Mucosa of rectum (tissue), 2 donors: ENCODE data around the gene MTMR10.

Source experiments
- H3K27ac ChIP-seq, 2 donors: one replicate each; pipeline ENCODE4 v1.7.0; 2013; ENCODE audit warnings: inconsistent platforms in 2 of 2, low read depth in 2 of 2, low read length in 2 of 2
- H3K27me3 ChIP-seq, 2 donors: one replicate each; pipeline ENCODE4 v1.7.0; 2013; ENCODE audit warnings: low read length in 2 of 2; ENCODE audit not compliant: control insufficient read depth in 2 of 2, insufficient read depth in 2 of 2
- H3K36me3 ChIP-seq, 2 donors: one replicate each; pipeline ENCODE4 v1.7.0; 2013; ENCODE audit warnings: low read length in 2 of 2; ENCODE audit not compliant: control insufficient read depth in 2 of 2, insufficient read depth in 2 of 2
- H3K4me1 ChIP-seq, 2 donors: one replicate each; pipeline ENCODE4 v1.7.0; 2013; ENCODE audit warnings: low read length in 2 of 2, mild to moderate bottlenecking in 1 of 2; ENCODE audit not compliant: control insufficient read depth in 2 of 2, insufficient read depth in 2 of 2
- H3K4me3 ChIP-seq, 2 donors: one replicate each; pipeline ENCODE4 v1.7.0; 2013; ENCODE audit warnings: low read length in 2 of 2
- H3K9ac ChIP-seq, 2 donors: one replicate each; pipeline ENCODE4 v1.7.0; 2013; ENCODE audit warnings: low read length in 2 of 2, low read depth in 1 of 2, mild to moderate bottlenecking in 1 of 2
- H3K9me3 ChIP-seq, 2 donors: one replicate each; pipeline ENCODE4 v1.7.0; 2013; ENCODE audit warnings: low read length in 2 of 2; ENCODE audit not compliant: control insufficient read depth in 2 of 2
- donor health status: healthy.
- donor health status: Normal muscosa, but diverticular disease.

Gene MTMR10

GRCh38 chr15:30963681-30964080, 27.7 kb downstream of the MTMR10 start:
- Histone ChIP-seq H3K4me3 (no peak overlapping the region), H3K27me3 (no peaks in the 10 kb centered on the region), H3K27ac (no peak overlapping the region), H3K9me3 (no peaks in the 10 kb centered on the region), H3K36me3 (peaks cover 23 to 47% of the 10 kb centered on the region in 2 donors), H3K4me1 (no peaks in the 10 kb centered on the region), H3K9ac (no peak overlapping the region)

GRCh38 chr15:30962659-30963058, 28.8 kb downstream of the MTMR10 start:
- no peaks in the 10 kb centered on the region for H3K4me1 ChIP-seq
- H3K36me3 ChIP-seq: peaks cover 30 to 56% of the 10 kb centered on the region in 2 donors
- H3K4me3 ChIP-seq: no peak overlapping the region
- no peak overlapping the region for H3K9ac ChIP-seq
- H3K27me3 ChIP-seq: no peaks in the 10 kb centered on the region
- no peak overlapping the region for H3K27ac ChIP-seq
- no peaks in the 10 kb centered on the region for H3K9me3 ChIP-seq

GRCh38 chr15:30962079-30962478, 29.3 kb downstream of the MTMR10 start:
- H3K9me3 ChIP-seq: no peaks in the 10 kb centered on the region
- H3K27me3 ChIP-seq: no peaks in the 10 kb centered on the region
- H3K36me3 ChIP-seq: peaks cover 32 to 59% of the 10 kb centered on the region in 2 donors
- no peak overlapping the region for H3K27ac ChIP-seq
- H3K4me3 ChIP-seq: no peak overlapping the region
- H3K9ac ChIP-seq: no peak overlapping the region
- no peaks in the 10 kb centered on the region for H3K4me1 ChIP-seq

- Histone ChIP-seq H3K4me3 (no peak overlapping the region), H3K9me3 (no peaks in the 10 kb centered on the region), H3K27me3 (no peaks in the 10 kb centered on the region), H3K9ac (no peak overlapping the region), H3K36me3 (peaks cover 41 to 76% of the 10 kb centered on the region in 2 donors), H3K4me1 (no peaks in the 10 kb centered on the region), H3K27ac (no peak overlapping the region)
Observed at GRCh38 chr15:30958219-30958618, 33.2 kb downstream of the MTMR10 start.

GRCh38 chr15:30956216-30957124, 35.0 kb downstream of the MTMR10 start:
- no peak overlapping the region for H3K27ac ChIP-seq
- H3K4me3 ChIP-seq: no peak overlapping the region
- H3K9ac ChIP-seq: no peak overlapping the region
- no peaks in the 10 kb centered on the region for H3K9me3 ChIP-seq
- H3K36me3 ChIP-seq: peaks cover 58 to 81% of the 10 kb centered on the region in 2 donors
- no peaks in the 10 kb centered on the region for H3K4me1 ChIP-seq
- H3K27me3 ChIP-seq: no peaks in the 10 kb centered on the region

GRCh38 chr15:30954674-30955073, 36.8 kb downstream of the MTMR10 start:
- no peaks in the 10 kb centered on the region for H3K4me1 ChIP-seq
- H3K9me3 ChIP-seq: no peaks in the 10 kb centered on the region
- H3K36me3 ChIP-seq: peaks cover 68 to 87% of the 10 kb centered on the region in 2 donors
- H3K4me3 ChIP-seq: no peak overlapping the region
- no peak overlapping the region for H3K9ac ChIP-seq
- no peak overlapping the region for H3K27ac ChIP-seq
- H3K27me3 ChIP-seq: no peaks in the 10 kb centered on the region

GRCh38 chr15:30953731-30954378, 37.6 kb downstream of the MTMR10 start:
- H3K27ac ChIP-seq: no peak overlapping the region
- H3K9me3 ChIP-seq: no peaks in the 10 kb centered on the region
- no peak overlapping the region for H3K9ac ChIP-seq
- peaks cover 69 to 86% of the 10 kb centered on the region in 2 donors for H3K36me3 ChIP-seq
- no peaks in the 10 kb centered on the region for H3K4me1 ChIP-seq
- H3K27me3 ChIP-seq: no peaks in the 10 kb centered on the region
- no peak overlapping the region for H3K4me3 ChIP-seq

GRCh38 chr15:30953183-30953582, 38.2 kb downstream of the MTMR10 start:
- no peak overlapping the region for H3K4me3 ChIP-seq
- H3K36me3 ChIP-seq: peaks cover 70 to 87% of the 10 kb centered on the region in 2 donors
- H3K4me1 ChIP-seq: no peaks in the 10 kb centered on the region
- H3K9ac ChIP-seq: no peak overlapping the region
- H3K27ac ChIP-seq: no peak overlapping the region
- no peaks in the 10 kb centered on the region for H3K27me3 ChIP-seq
- no peaks in the 10 kb centered on the region for H3K9me3 ChIP-seq

GRCh38 chr15:30943654-30944335, 47.6 kb downstream of the MTMR10 start:
- H3K36me3 ChIP-seq: peaks cover 74 to 79% of the 10 kb centered on the region in 2 donors

GRCh38 chr15:30941520-30941919, 49.9 kb downstream of the MTMR10 start:
- Histone ChIP-seq H3K9ac (no peak overlapping the region), H3K36me3 (peaks cover 73 to 75% of the 10 kb centered on the region in 2 donors), H3K9me3 (no peaks in the 10 kb centered on the region), H3K4me1 (peaks cover 0 to 2% of the 10 kb centered on the region in 2 donors), H3K27me3 (no peaks in the 10 kb centered on the region), H3K27ac (no peak overlapping the region), H3K4me3 (no peak overlapping the region)

More at GRCh38 chr15:30943654-30944335, 47.6 kb downstream of the MTMR10 start:
- peaks cover 0 to 2% of the 10 kb centered on the region in 2 donors for H3K4me1 ChIP-seq
- no peak overlapping the region for H3K27ac ChIP-seq
- H3K9me3 ChIP-seq: no peaks in the 10 kb centered on the region
- no peak overlapping the region for H3K9ac ChIP-seq
- no peaks in the 10 kb centered on the region for H3K27me3 ChIP-seq
- H3K4me3 ChIP-seq: no peak overlapping the region
